ENCODE results near the gene PDGFRB. TPM values are rescaled to one million over a fixed set of nuclear protein-coding genes. Genes with fewer than 3 reads are reported as not detected.

Gene PDGFRB
- polyA plus RNA-seq, 1 donor (not counting 4 experiments of a cell fraction or from before 2014, with no cell fraction given), result 0.14 TPM

DNA sequence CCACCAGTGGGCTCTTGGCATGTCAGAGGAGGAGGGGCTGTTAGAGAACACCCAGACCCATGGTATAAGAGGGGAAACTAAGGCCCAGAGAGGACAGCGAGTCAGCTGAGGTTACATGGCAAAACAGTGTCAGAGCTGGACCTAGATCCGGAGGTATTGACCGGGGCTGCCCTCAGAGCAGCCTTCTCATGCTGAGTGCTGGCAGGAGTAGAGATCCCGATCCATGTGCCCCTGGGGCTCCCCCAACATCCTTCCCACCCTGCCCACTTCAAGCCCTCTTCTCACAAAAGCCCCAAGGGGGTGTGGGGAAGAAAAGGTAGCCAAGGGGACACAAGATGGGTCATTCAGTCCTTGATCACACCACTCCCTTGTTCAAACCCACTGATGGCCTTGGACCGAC is 89.2 kb downstream of the PDGFRB start:
- Histone ChIP-seq H3K4me2 (ENCODE audit: control insufficient read depth, extremely low read depth, insufficient read depth, low read depth, low read length) (no peak overlapping the region), H3K9me3 (ENCODE audit: control insufficient read depth, low read depth, low read length) (no peaks in the 10 kb centered on the region), H3K4me3 (ENCODE audit: control insufficient read depth in 2 of 3, extremely low read depth in 1 of 3, insufficient read depth in 2 of 3, low read depth in 1 of 3, low read length in 3 of 3) (no peak overlapping the region), H3K79me2 (ENCODE audit: control insufficient read depth, insufficient read depth, low read length) (no peaks in the 10 kb centered on the region), H4K20me1 (ENCODE audit: control insufficient read depth, extremely low read depth, insufficient read depth, low read length) (no peaks in the 10 kb centered on the region), H3K27me3 (ENCODE audit: control insufficient read depth, extremely low read depth, insufficient read depth, low read length) (peaks cover 17% of the 10 kb centered on the region), H3K9me1 (ENCODE audit: control insufficient read depth, extremely low read depth, insufficient read depth, low read length) (no peaks in the 10 kb centered on the region), H3K9ac (ENCODE audit: control insufficient read depth, extremely low read depth, insufficient read depth, low read length) (no peak overlapping the region), H3K4me1 (ENCODE audit: control insufficient read depth, extremely low read depth, insufficient read depth, low read length) (peaks cover 8% of the 10 kb centered on the region), H3K36me3 (ENCODE audit: control insufficient read depth in 2 of 2, extremely low read depth in 1 of 2, insufficient read depth in 2 of 2, low read length in 2 of 2) (no peaks in the 10 kb centered on the region), H2AFZ (ENCODE audit: control insufficient read depth, low read length) (no peak overlapping the region), H3K27ac (ENCODE audit: control insufficient read depth, insufficient read depth, low read length) (no peak overlapping the region)
- FAIRE-seq (no peak), DNase-seq (ENCODE audit: low read depth, low spot score) (no peak)
- TF ChIP-seq CTCF (optimal IDR thresholded peaks at IDR 0.05 in 1 of 3, IDR thresholded peaks at IDR 0.05 in 1 of 3, conservative IDR thresholded peaks at IDR 0.05 in 1 of 3; ENCODE audit: extremely low read depth in 1 of 3, insufficient read depth in 2 of 3, low read length in 3 of 3), result no peak
- no peak for TF ChIP-seq EZH2 (IDR thresholded peaks at IDR 0.05; ENCODE audit: low read length)
- dilution Hi-C loops (cut with MboI; ENCODE audit: extremely low pct_ligation_motif_present, low sequenced_read_pairs), result no loop called here

DNA sequence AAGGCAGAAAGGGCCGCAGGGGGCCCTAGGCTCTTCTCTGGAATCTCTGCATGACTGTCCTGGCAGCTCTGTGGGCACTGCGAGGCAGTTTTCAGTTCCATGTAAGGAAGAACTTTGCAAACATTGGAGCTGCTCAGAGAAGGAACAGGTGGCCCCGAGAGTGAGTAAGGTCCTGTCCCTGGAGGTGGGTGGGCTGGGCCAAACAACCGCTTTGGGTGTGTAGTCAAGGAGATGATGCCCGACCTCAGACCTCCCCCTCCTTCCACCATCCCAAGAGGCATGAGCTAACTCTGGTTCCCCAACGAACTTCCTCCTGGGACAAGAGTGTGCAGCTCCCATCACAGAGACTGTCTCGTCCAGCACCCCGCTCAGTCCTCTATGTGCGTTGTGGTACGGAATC is 89.8 kb downstream of the PDGFRB start:
- no peaks in the 10 kb centered on the region for H4K20me1 ChIP-seq (ENCODE audit: control insufficient read depth, extremely low read depth, insufficient read depth, low read length)
- no peak overlapping the region for H2AFZ ChIP-seq (ENCODE audit: control insufficient read depth, low read length)
- TF ChIP-seq CTCF (optimal IDR thresholded peaks at IDR 0.05 in 1 of 3, IDR thresholded peaks at IDR 0.05 in 1 of 3, conservative IDR thresholded peaks at IDR 0.05 in 1 of 3; ENCODE audit: extremely low read depth in 1 of 3, insufficient read depth in 2 of 3, low read length in 3 of 3) (no peak), EZH2 (IDR thresholded peaks at IDR 0.05; ENCODE audit: low read length) (no peak)
- no peak overlapping the region for H3K4me2 ChIP-seq (ENCODE audit: control insufficient read depth, extremely low read depth, insufficient read depth, low read depth, low read length)
- H3K79me2 ChIP-seq (ENCODE audit: control insufficient read depth, insufficient read depth, low read length), result no peaks in the 10 kb centered on the region
- H3K9ac ChIP-seq (ENCODE audit: control insufficient read depth, extremely low read depth, insufficient read depth, low read length), result no peak overlapping the region
- no peak for DNase-seq (ENCODE audit: low read depth, low spot score)
- no peak overlapping the region for H3K27ac ChIP-seq (ENCODE audit: control insufficient read depth, insufficient read depth, low read length)
- no peak for FAIRE-seq
- no peaks in the 10 kb centered on the region for H3K9me1 ChIP-seq (ENCODE audit: control insufficient read depth, extremely low read depth, insufficient read depth, low read length)
- dilution Hi-C loops (cut with MboI; ENCODE audit: extremely low pct_ligation_motif_present, low sequenced_read_pairs), result no loop called here
- peaks cover 8% of the 10 kb centered on the region for H3K4me1 ChIP-seq (ENCODE audit: control insufficient read depth, extremely low read depth, insufficient read depth, low read length)
- peaks cover 17% of the 10 kb centered on the region for H3K27me3 ChIP-seq (ENCODE audit: control insufficient read depth, extremely low read depth, insufficient read depth, low read length)
- H3K9me3 ChIP-seq (ENCODE audit: control insufficient read depth, low read depth, low read length), result no peaks in the 10 kb centered on the region
- H3K36me3 ChIP-seq (ENCODE audit: control insufficient read depth in 2 of 2, extremely low read depth in 1 of 2, insufficient read depth in 2 of 2, low read length in 2 of 2), result no peaks in the 10 kb centered on the region
- no peak overlapping the region for H3K4me3 ChIP-seq (ENCODE audit: control insufficient read depth in 2 of 3, extremely low read depth in 1 of 3, insufficient read depth in 2 of 3, low read depth in 1 of 3, low read length in 3 of 3)
